Ovary (tissue), 9 donors: ENCODE data around the gene PLEKHG7. TPM values are rescaled to one million over a fixed set of nuclear protein-coding genes. Genes with fewer than 3 reads are reported as not detected.

Experiments used
- DNase-seq, 5 donors: peaks; one replicate each; pipeline ENCODE4 v3.0.0-alpha.2; 2019 to 2020
- H3K27ac ChIP-seq, 2 donors: fragments of 200-600 bp; one replicate each; pipeline versions ENCODE4 v1.5.1 to v1.8.0; 2019 to 2022
- H3K27me3 ChIP-seq: fragments of 200-600 bp; one replicate; pipeline ENCODE4 v1.8.0; 2022
- H3K36me3 ChIP-seq: fragments of 200-600 bp; sonication (generic); one replicate; pipeline ENCODE4 v1.5.1; 2019
- H3K4me1 ChIP-seq: one replicate; pipeline ENCODE4 v1.8.1; 2013; ENCODE audit warnings: mild to moderate bottlenecking, moderate library complexity; ENCODE audit not compliant: insufficient read depth
- H3K4me3 ChIP-seq: fragments of 200-600 bp; sonication (generic); one replicate; pipeline ENCODE4 v1.5.1; 2017
- H3K9me3 ChIP-seq, 2 donors: fragments of 200-600 bp in 1 of 2; sonication (generic) in 1 of 2; one replicate each; pipeline versions ENCODE4 v1.5.1 to v1.8.1; 2013 to 2019; ENCODE audit warnings: mild to moderate bottlenecking in 1 of 2, moderate library complexity in 1 of 2
- EP300 ChIP-seq: sonication (generic); formaldehyde crosslinking; IDR thresholded peaks from one replicate; pipeline ENCODE4 v1.6.1; 2017; ENCODE audit warnings: antibody characterized with exemption
- POLR2A ChIP-seq: fragments of 450-650 bp; IDR thresholded peaks from one replicate; pipeline ENCODE4 v1.6.1; 2017; ENCODE audit warnings: antibody characterized with exemption, mild to moderate bottlenecking, moderate library complexity
- WGBS, 3 donors: extraction: QIAGEN DNeasy Blood & Tissue Kit in 1 of 3; methylation state at CpG; one replicate each; pipeline versions ENCODE4 v1.1.5 to v1.1.7; 2013 to 2017; 5-methylcytosine and 5-hydroxymethylcytosine counted together
- intact Hi-C, 4 donors: fragments of 100-400 bp; cut with DNase I; formaldehyde crosslinking; loops; one replicate each; pipeline versions ENCODE4 v1.11.0 to v1.15.1; 2022 to 2023
- polyA plus RNA-seq, 2 donors: library from polyadenylated mRNA; stranded (reverse); fragments of 200-250 nt in 1 of 2; fragments of 350-450 nt in 1 of 2; fragmentation: Illumina TruSeq in 1 of 2; extraction: RNeasy Lipid Tissue Mini Kit (QIAGEN cat#74804) in 1 of 2; gene quantifications; one replicate each; pipeline ENCODE4 v1.2.3, GENCODE V29; 2013 to 2014
- total RNA-seq, 7 donors: library from RNA; depleted of rRNA in 2 of 7; stranded (reverse); fragments of >200 nt in 2 of 7; fragmentation: NEBNext Ultra II Directional in 3 of 7; extraction: Animal tissue kit (Norgen Biotek cat#: 25700) in 3 of 7; gene quantifications; one replicate each; pipeline versions ENCODE4 v1.1.0 to v1.2.4, GENCODE V29; 2016 to 2023
- TF ChIP-seq, protein P1 (sequence below), 3 donors: fragments of 450-650 bp in 2 of 3; fragments of 200-600 bp in 1 of 3; IDR thresholded peaks; one replicate each; pipeline versions ENCODE4 v1.5.1 to v1.8.0; 2016 to 2022; ENCODE audit warnings: antibody characterized with exemption in 3 of 3, mild to moderate bottlenecking in 1 of 3
- donor health status: DM: no; HTN: no; CAD: no; lungs with moderate emphysema.
- donor health status: DM: no; HTN: no; CAD: no.
- donor health status: Bipolar disorder and iron deficiency.
- donor health status: DM: yes; HTN: yes; CAD: no.
- donor health status: DM: no; HTN: no; CAD: no.
- donor health status: DM: yes; HTN: yes; CAD: no.

The PLEKHG7 gene
- total and polyA plus RNA-seq, 9 donors, result 0.20 to 6.1 (median 0.36) TPM; not detected in 4

GRCh38 chr12:92771001-92771400 is 68.2 kb downstream of the PLEKHG7 start:
- Histone ChIP-seq H3K27me3 (no peaks in the 10 kb centered on the region), H3K4me3 (no peak overlapping the region), H3K27ac (no peak overlapping the region), H3K4me1 (peaks cover 4% of the 10 kb centered on the region), H3K36me3 (no peaks in the 10 kb centered on the region), H3K9me3 (no peaks in the 10 kb centered on the region)
- intact Hi-C loops, result no loop called here
- TF ChIP-seq, protein P1, sequence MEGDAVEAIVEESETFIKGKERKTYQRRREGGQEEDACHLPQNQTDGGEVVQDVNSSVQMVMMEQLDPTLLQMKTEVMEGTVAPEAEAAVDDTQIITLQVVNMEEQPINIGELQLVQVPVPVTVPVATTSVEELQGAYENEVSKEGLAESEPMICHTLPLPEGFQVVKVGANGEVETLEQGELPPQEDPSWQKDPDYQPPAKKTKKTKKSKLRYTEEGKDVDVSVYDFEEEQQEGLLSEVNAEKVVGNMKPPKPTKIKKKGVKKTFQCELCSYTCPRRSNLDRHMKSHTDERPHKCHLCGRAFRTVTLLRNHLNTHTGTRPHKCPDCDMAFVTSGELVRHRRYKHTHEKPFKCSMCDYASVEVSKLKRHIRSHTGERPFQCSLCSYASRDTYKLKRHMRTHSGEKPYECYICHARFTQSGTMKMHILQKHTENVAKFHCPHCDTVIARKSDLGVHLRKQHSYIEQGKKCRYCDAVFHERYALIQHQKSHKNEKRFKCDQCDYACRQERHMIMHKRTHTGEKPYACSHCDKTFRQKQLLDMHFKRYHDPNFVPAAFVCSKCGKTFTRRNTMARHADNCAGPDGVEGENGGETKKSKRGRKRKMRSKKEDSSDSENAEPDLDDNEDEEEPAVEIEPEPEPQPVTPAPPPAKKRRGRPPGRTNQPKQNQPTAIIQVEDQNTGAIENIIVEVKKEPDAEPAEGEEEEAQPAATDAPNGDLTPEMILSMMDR (IDR thresholded peaks at IDR 0.05), result no peak
- TF ChIP-seq POLR2A (no peak), EP300 (no peak)
- no peak for DNase-seq
- 51 to 75% (median 58%) methylated on average over 1 of the region's 1 CpG for WGBS, 3 donors

- Histone ChIP-seq H3K9me3 (no peaks in the 10 kb centered on the region), H3K4me3 (no peak overlapping the region), H3K27me3 (no peaks in the 10 kb centered on the region), H3K4me1 (no peaks in the 10 kb centered on the region), H3K27ac (no peak overlapping the region), H3K36me3 (no peaks in the 10 kb centered on the region)
- no peak for DNase-seq
- intact Hi-C loops, result no loop called here
- TF ChIP-seq EP300 (no peak), POLR2A (no peak)
- TF ChIP-seq, protein P1 (IDR thresholded peaks at IDR 0.05), result no peak
Observed at GRCh38 chr12:92775416-92775815, 72.6 kb downstream of the PLEKHG7 start.

- no peak for DNase-seq
- no peak overlapping the region for H3K4me3 ChIP-seq
- 49 to 67% (median 65%) methylated on average over 3 of the region's 3 CpGs for WGBS, 3 donors
- TF ChIP-seq, protein P1 (IDR thresholded peaks at IDR 0.05), result no peak
- TF ChIP-seq POLR2A, result no peak
- TF ChIP-seq EP300, result no peak
- intact Hi-C loops, result no loop called here
- no peaks in the 10 kb centered on the region for H3K9me3 ChIP-seq
- H3K4me1 ChIP-seq, result no peaks in the 10 kb centered on the region
- no peaks in the 10 kb centered on the region for H3K27me3 ChIP-seq
- H3K27ac ChIP-seq, result no peak overlapping the region
- H3K36me3 ChIP-seq, result no peaks in the 10 kb centered on the region
Observed at GRCh38 chr12:92778525-92778924, 75.7 kb downstream of the PLEKHG7 start.

DNA sequence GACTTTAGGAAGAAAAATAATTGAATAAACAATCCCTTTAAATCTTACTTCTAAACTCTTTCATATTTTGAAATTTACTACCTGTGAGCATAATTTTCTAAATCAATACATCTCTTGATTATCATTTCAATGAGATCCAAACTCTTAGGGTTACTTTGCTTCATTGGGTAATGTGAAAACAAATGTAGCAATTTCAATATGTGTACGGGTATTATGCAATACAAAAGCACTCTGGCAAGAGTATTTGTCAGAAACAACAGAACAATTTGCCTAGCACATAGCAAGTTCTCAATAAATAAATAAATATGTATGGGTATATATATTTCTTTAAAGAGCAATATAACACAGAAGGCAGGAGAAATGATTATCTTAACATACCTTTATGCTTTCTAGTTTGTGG is 77.1 kb downstream of the PLEKHG7 start:
- Histone ChIP-seq H3K27me3 (no peaks in the 10 kb centered on the region), H3K36me3 (no peaks in the 10 kb centered on the region), H3K4me1 (peaks cover 2% of the 10 kb centered on the region), H3K27ac (no peak overlapping the region), H3K4me3 (no peak overlapping the region), H3K9me3 (no peaks in the 10 kb centered on the region)
- intact Hi-C loops, result no loop called here
- TF ChIP-seq POLR2A, result no peak
- no peak for DNase-seq
- 85 to 97% (median 87%) methylated on average over 1 of the region's 1 CpG for WGBS, 3 donors

GRCh38 chr12:92784356-92784755 is 81.6 kb downstream of the PLEKHG7 start:
- H3K4me1 ChIP-seq, result peaks cover 2% of the 10 kb centered on the region
- H3K4me3 ChIP-seq, result no peak overlapping the region
- H3K9me3 ChIP-seq, result no peaks in the 10 kb centered on the region
- DNase-seq, result no peak
- H3K27ac ChIP-seq, result no peak overlapping the region
- intact Hi-C loops, result no loop called here
- TF ChIP-seq, protein P1 (IDR thresholded peaks at IDR 0.05), result no peak
- TF ChIP-seq EP300, result no peak
- 21 to 43% (median 40%) methylated on average over 1 of the region's 1 CpG for WGBS, 3 donors
- H3K36me3 ChIP-seq, result no peaks in the 10 kb centered on the region
- H3K27me3 ChIP-seq, result no peaks in the 10 kb centered on the region
